ENCODE results near the gene TTF1. TPM values are rescaled to one million over a fixed set of nuclear protein-coding genes. Genes with fewer than 3 reads are reported as not detected.

The TTF1 gene
- total and polyA plus RNA-seq, 2 of the 13 experiments (the other 11 are each of a cell fraction or from before 2014, with no cell fraction given): 3.4 to 9.8 TPM

GRCh38 chr9:132411091-132411508 is 4.5 kb upstream of the TTF1 start (continued):
- no peak for TF ChIP-seq PAXIP1 (CRISPR knock-in tag; conservative IDR thresholded peaks at IDR 0.05)
- TF ChIP-seq HNF1B (CRISPR knock-in tag; IDR thresholded peaks at IDR 0.05): peak; percentile 60; the same call in 1 of the 2 replicates
- no peak for TF ChIP-seq ZSCAN25 (CRISPR knock-in tag; IDR thresholded peaks at IDR 0.05)
- TF ChIP-seq AHDC1 (CRISPR knock-in tag; IDR thresholded peaks at IDR 0.05; ENCODE audit: borderline replicate concordance): no peak
- TF ChIP-seq SOX13 (IDR thresholded peaks at IDR 0.05): no peak
- no peak for TF ChIP-seq SOX13 (CRISPR knock-in tag; conservative IDR thresholded peaks at IDR 0.05 in 1 of 2, IDR thresholded peaks at IDR 0.05 in 1 of 2)
- no peak for TF ChIP-seq GMEB1 (CRISPR knock-in tag; IDR thresholded peaks at IDR 0.05; ENCODE audit: borderline replicate concordance)
- TF ChIP-seq KLF9 (CRISPR knock-in tag; IDR thresholded peaks at IDR 0.05; ENCODE audit: low read depth): no peak
- TF ChIP-seq CEBPZ (IDR thresholded peaks at IDR 0.05; ENCODE audit: low read length): no peak

Data from HepG2 (cell line).